GM10248 (cell line): Measurements from ENCODE around the gene COL9A3.

Source experiments
- CTCF ChIA-PET: fragments of 300-600 bp; sonication (Branson Sonifier 250); formaldehyde crosslinking; extraction: SDS; loops from one replicate; lab custom pipeline; 2021; ENCODE audit warnings: antibody characterized with exemption; lab: Yijun Ruan, JAX
- POLR2A ChIA-PET: fragments of 350-650 bp; sonication (Branson Sonifier 250); formaldehyde crosslinking; extraction: SDS; loops from one replicate; lab custom pipeline; 2020; ENCODE audit warnings: antibody characterized with exemption; lab: Yijun Ruan, JAX
- DNase-seq: peaks from one replicate; pipeline ENCODE4 v3.0.0; 2012; ENCODE audit errors: extremely low spot score
- CTCF ChIP-seq: IDR thresholded peaks from 2 replicates; pipeline ENCODE4 v1.5.1; 2012; ENCODE audit warnings: mild to moderate bottlenecking, low read depth; ENCODE audit errors: extremely low read depth, missing control alignments, control extremely low read depth

The COL9A3 gene

GRCh38 chr20:62820962-62821725 is 4.3 kb downstream of the COL9A3 start:
- ChIA-PET CTCF (interaction anchor here (0.6 to 2.4 kb wide), 2 partner anchors 12 to 13 kb away, joined by 3 to 16 read pairs; no protein-coding TSS in a partner anchor), POLR2A (no interaction called here)
- no peak for DNase-seq

GRCh38 chr20:62821726-62822210 is 4.9 kb downstream of the COL9A3 start:
- POLR2A ChIA-PET: no interaction called here
- DNase-seq: no peak
- CTCF ChIA-PET: interaction anchor here (1.2 to 2.4 kb wide), 5 partner anchors 12 to 187 kb away, joined by 3 to 16 read pairs (median 7); partner anchors contain the start of gene TCFL5
- no peak for TF ChIP-seq CTCF

More at GRCh38 chr20:62820962-62821725, 4.3 kb downstream of the COL9A3 start:
- TF ChIP-seq CTCF: no peak

- no peak for DNase-seq
- POLR2A ChIA-PET: interaction anchor here (0.9 kb wide), 1 partner anchor 97 kb away, joined by 3 read pairs; no protein-coding TSS in a partner anchor
- CTCF ChIA-PET: interaction anchor here (0.7 to 2.4 kb wide), 25 partner anchors 9 to 358 kb away, joined by 3 to 16 read pairs (median 5); partner anchors contain the start of gene TCFL5
- TF ChIP-seq CTCF: no peak
Observed at GRCh38 chr20:62822239-62822787, 5.5 kb downstream of the COL9A3 start.

GRCh38 chr20:62822788-62823651 is 6.2 kb downstream of the COL9A3 start:
- POLR2A ChIA-PET: interaction anchor here (0.9 kb wide), 1 partner anchor 96 kb away, joined by 3 read pairs; no protein-coding TSS in a partner anchor
- peak; percentile 82 for DNase-seq
- peak; percentile 85 for TF ChIP-seq CTCF
- CTCF ChIA-PET: interaction anchor here (0.7 to 2.4 kb wide), 26 partner anchors 9 to 358 kb away, joined by 3 to 16 read pairs (median 5); partner anchors contain the start of gene TCFL5

GRCh38 chr20:62823688-62824475 is 7.0 kb downstream of the COL9A3 start:
- ChIA-PET POLR2A (no interaction called here), CTCF (interaction anchor here (1.0 to 2.4 kb wide), 15 partner anchors 8 to 187 kb away, joined by 3 to 16 read pairs (median 5); no protein-coding TSS in a partner anchor)
- no peak for TF ChIP-seq CTCF
- DNase-seq: no peak
